Thoracic aorta (tissue), 2 donors: ENCODE results near the gene OR6K2. TPM values are rescaled to one million over a fixed set of nuclear protein-coding genes. Genes with fewer than 3 reads are reported as not detected.

ENCODE experiments used
- ATAC-seq: fragments of 150-250 bp; one replicate; pipeline ENCODE4 v1.8.0; 2017; ENCODE audit warnings: low read depth; ENCODE audit not compliant: insufficient number of reproducible peaks, low FRiP score
- DNase-seq: peaks from one replicate; pipeline ENCODE4 v3.0.0-alpha.2; 2020; ENCODE audit warnings: low spot score
- H3K27ac ChIP-seq, 2 donors: fragments of 200-600 bp; sonication (generic); 1 replicate in 1 of 2; 2 replicates in 1 of 2; pipeline ENCODE4 v1.5.1; 2016; ENCODE audit warnings: mild to moderate bottlenecking in 2 of 2, moderate library complexity in 2 of 2
- H3K27me3 ChIP-seq: fragments of 200-600 bp; sonication (generic); replicated peaks from 2 replicates; pipeline ENCODE4 v1.6.0; 2016; ENCODE audit warnings: mild to moderate bottlenecking; ENCODE audit not compliant: insufficient read depth
- H3K36me3 ChIP-seq: fragments of 200-600 bp; sonication (generic); one replicate; pipeline ENCODE4 v1.5.1; 2016
- H3K4me1 ChIP-seq, 2 donors: fragments of 200-600 bp; sonication (generic); 1 replicate in 1 of 2; 2 replicates in 1 of 2; pipeline versions ENCODE4 v1.5.1 to v1.6.0; 2016; ENCODE audit warnings: low read depth in 2 of 2, mild to moderate bottlenecking in 1 of 2; ENCODE audit not compliant: control insufficient read depth in 1 of 2
- H3K4me3 ChIP-seq: fragments of 200-600 bp; sonication (generic); 2 replicates; pipeline ENCODE4 v1.5.1; 2016; ENCODE audit warnings: mild to moderate bottlenecking
- H3K9me3 ChIP-seq: fragments of 200-600 bp; sonication (generic); 2 replicates; pipeline ENCODE4 v1.5.1; 2016
- total RNA-seq, 2 donors: library from RNA; depleted of rRNA; stranded (reverse); fragments of >200 nt; gene quantifications; one replicate each; pipeline versions ENCODE4 v1.1.0 to v1.2.3, GENCODE V29; 2016
- TF ChIP-seq, protein P1 (sequence below): fragments of 200-600 bp; sonication (generic); IDR thresholded peaks from one replicate; pipeline ENCODE4 v1.5.1; 2019; ENCODE audit warnings: antibody characterized with exemption

OR6K2 gene
- total RNA-seq, 2 donors from 2014 or later: not detected

DNA sequence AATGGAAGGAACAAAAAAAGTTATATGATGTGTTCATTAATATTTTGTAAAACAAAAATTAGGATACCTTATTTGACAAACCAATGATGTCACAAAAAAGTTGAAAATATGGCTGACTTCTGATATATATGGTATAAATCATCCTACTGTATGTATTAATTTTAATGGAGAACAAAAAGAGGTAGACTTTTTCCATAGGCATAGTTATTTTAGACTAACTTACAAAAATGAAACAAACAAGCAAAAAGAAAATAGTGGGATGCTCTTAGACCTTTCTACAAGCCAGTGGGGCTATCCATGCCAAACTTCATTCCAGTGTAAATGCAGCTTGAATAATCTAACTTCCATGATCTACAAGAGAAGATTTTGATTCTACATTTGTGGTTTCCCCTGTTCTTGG is 13.4 kb downstream of the OR6K2 start:
- TF ChIP-seq, protein P1, sequence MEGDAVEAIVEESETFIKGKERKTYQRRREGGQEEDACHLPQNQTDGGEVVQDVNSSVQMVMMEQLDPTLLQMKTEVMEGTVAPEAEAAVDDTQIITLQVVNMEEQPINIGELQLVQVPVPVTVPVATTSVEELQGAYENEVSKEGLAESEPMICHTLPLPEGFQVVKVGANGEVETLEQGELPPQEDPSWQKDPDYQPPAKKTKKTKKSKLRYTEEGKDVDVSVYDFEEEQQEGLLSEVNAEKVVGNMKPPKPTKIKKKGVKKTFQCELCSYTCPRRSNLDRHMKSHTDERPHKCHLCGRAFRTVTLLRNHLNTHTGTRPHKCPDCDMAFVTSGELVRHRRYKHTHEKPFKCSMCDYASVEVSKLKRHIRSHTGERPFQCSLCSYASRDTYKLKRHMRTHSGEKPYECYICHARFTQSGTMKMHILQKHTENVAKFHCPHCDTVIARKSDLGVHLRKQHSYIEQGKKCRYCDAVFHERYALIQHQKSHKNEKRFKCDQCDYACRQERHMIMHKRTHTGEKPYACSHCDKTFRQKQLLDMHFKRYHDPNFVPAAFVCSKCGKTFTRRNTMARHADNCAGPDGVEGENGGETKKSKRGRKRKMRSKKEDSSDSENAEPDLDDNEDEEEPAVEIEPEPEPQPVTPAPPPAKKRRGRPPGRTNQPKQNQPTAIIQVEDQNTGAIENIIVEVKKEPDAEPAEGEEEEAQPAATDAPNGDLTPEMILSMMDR: no peak
- Histone ChIP-seq H3K27ac (no peak overlapping the region), H3K9me3 (no peaks in the 10 kb centered on the region), H3K36me3 (no peaks in the 10 kb centered on the region), H3K4me1 (no peaks in the 10 kb centered on the region), H3K27me3 (no peaks in the 10 kb centered on the region), H3K4me3 (no peak overlapping the region)
- no peak for ATAC-seq
- no peak for DNase-seq

DNA sequence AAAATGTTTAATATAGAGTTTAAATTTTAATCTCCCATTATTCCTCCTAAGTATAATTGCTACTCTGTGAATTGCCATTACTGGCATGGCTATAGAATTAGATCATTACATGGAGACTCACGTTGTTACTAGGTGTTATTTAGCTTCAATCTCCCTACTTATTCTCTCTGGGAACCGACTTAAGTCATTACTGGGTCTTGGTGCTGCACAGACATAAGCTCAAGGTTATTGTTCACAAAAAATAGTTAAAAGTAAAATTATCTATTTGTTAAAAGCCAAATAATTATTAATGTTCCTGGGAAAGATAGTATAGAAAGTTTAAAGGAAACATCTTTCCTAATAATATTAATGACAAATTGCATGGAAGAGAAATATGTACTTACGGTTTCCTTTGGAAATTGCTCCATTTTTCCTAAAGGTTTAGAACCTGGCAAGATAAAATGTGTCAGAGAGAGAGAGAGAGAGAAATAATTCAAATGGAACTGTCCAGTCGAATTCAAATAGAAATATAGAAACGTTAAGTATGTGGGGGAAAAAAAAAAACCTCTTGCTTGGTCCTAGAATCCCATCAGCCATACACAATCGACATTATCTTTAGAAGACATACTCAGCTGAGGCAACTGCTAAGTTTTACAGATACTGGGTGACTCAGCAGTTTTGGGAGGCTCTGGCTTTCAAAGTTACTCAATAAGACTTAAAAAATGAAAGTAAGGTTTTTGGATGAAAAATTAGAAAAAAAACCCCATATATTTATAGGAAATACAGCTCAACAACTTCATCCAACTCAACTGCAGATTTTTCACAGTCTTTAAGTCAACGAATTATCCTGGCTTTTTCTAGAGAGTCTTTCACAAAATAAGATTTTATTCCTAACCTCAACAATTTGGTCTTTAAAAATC is 14.1 kb downstream of the OR6K2 start, which contains the start of gene SPTA1:
SPTA1 (minus strand) TSS at position 605 of the 899 bp plus-strand sequence; CDS start at position 407, 198 bp downstream.
- ATAC-seq (no peak), DNase-seq (no peak)
- Histone ChIP-seq H3K9me3 (no peaks in the 10 kb centered on the region), H3K36me3 (no peaks in the 10 kb centered on the region), H3K4me1 (no peaks in the 10 kb centered on the region), H3K27me3 (no peaks in the 10 kb centered on the region), H3K4me3 (no peak within 1 kb of the TSS), H3K27ac (no peak within 1 kb of the TSS)
- TF ChIP-seq, protein P1: no peak

DNA sequence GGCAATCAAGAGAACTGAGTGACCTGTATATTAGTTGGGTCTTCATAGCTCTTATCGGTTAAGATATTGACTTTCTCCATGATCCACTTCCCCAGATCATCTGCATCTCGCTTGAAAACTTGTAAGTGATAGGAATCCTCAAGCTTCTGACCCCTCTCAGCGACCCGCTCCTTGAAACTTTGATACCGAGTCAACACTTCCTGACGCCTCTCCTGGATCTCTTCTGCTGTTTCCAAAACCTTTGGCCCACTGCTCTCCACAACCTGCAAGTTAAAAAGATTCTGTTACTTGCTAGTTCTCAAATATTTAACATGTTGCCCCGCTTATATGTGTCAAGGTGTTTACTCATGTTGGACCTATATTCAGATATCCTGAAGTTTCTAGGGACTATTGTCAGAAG is 15.4 kb downstream of the OR6K2 start:
- Histone ChIP-seq H3K4me3 (no peak overlapping the region), H3K36me3 (no peaks in the 10 kb centered on the region), H3K27ac (no peak overlapping the region), H3K4me1 (no peaks in the 10 kb centered on the region), H3K27me3 (no peaks in the 10 kb centered on the region), H3K9me3 (no peaks in the 10 kb centered on the region)
- ATAC-seq (no peak), DNase-seq (no peak)
- TF ChIP-seq, protein P1: no peak

DNA sequence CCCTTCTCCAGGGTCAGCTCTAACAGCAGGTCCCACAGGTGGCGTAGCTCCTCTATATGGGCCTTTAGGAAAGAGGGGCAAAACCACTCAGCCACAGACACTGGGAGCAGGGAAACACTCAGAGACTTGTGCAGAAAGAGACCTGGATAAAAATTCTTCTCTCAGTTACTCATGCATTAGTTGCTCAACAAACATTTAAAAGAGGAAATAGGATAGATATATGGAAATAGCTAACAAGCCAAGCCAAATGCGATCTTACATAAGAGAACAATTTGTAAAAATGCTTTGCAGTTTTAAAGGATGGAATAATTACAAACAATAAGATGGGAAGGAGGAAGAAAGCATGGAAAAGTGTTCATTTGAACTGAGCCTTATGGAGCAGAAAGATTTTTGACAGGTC is 18.8 kb downstream of the OR6K2 start:
- H3K4me1 ChIP-seq: no peaks in the 10 kb centered on the region
- no peaks in the 10 kb centered on the region for H3K27me3 ChIP-seq
- no peaks in the 10 kb centered on the region for H3K9me3 ChIP-seq
- TF ChIP-seq, protein P1: no peak
- H3K36me3 ChIP-seq: no peaks in the 10 kb centered on the region
- H3K27ac ChIP-seq: no peak overlapping the region
- H3K4me3 ChIP-seq: no peak overlapping the region
- DNase-seq (no peak), ATAC-seq (no peak)

DNA sequence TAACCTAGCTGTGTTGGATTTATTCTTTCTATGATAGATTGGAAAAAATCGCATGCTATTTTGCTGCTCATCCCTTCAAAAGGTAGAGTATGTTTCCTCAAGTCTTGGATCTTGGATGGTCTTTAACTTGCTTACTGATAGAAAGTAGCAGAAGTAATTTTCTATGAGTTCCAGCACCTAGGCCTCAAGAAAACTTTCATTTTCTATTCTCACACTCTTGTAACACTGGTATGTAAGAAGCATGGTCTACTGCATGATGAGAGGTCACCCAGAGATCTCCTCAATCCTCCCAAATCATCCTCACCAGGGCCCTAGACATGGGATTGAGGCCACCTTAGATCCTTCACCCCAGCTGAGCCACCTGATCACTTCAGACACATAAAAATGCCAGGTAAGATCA is 21.2 kb downstream of the OR6K2 start:
- H3K36me3 ChIP-seq: no peaks in the 10 kb centered on the region
- no peak overlapping the region for H3K4me3 ChIP-seq
- no peak for ATAC-seq
- no peak for DNase-seq
- TF ChIP-seq, protein P1: no peak
- no peak overlapping the region for H3K27ac ChIP-seq
- H3K27me3 ChIP-seq: no peaks in the 10 kb centered on the region
- no peaks in the 10 kb centered on the region for H3K9me3 ChIP-seq
- no peaks in the 10 kb centered on the region for H3K4me1 ChIP-seq
